MM.1S (cell line): ENCODE data around the gene CEP192.

Source experiments
- DNase-seq: peaks from one replicate; pipeline ENCODE4 v3.0.0-alpha.2; 2015
- H2AFZ ChIP-seq: fragments of 300-600 bp; sonication (generic); 2 replicates; pipeline ENCODE4 v1.6.0; 2016; ENCODE audit warnings: antibody characterized with exemption, low read length
- H3F3A ChIP-seq: fragments of 300-600 bp; sonication (generic); 2 replicates; pipeline ENCODE4 v1.6.1; 2016; ENCODE audit warnings: mild to moderate bottlenecking, antibody characterized with exemption, low read length, moderate library complexity, mixed read lengths; ENCODE audit not compliant: insufficient read depth
- H3K27ac ChIP-seq: fragments of 300-600 bp; sonication (generic); 2 replicates; pipeline ENCODE4 v1.5.1; 2016; ENCODE audit warnings: mild to moderate bottlenecking, low read length
- H3K27me3 ChIP-seq: fragments of 300-600 bp; sonication (generic); replicated peaks from 2 replicates; pipeline ENCODE4 v1.6.0; 2016; ENCODE audit warnings: low read length; ENCODE audit not compliant: insufficient read depth
- H3K36me3 ChIP-seq: fragments of 300-600 bp; sonication (generic); replicated peaks from 2 replicates; pipeline ENCODE4 v1.6.1; 2016; ENCODE audit warnings: mild to moderate bottlenecking, low read length, mixed read lengths; ENCODE audit not compliant: insufficient read depth
- H3K4me1 ChIP-seq: fragments of 300-600 bp; sonication (generic); 2 replicates; pipeline ENCODE4 v1.6.1; 2016; ENCODE audit warnings: low read length, mixed read lengths
- H3K4me2 ChIP-seq: fragments of 300-600 bp; sonication (generic); 2 replicates; pipeline ENCODE4 v1.6.0; 2016; ENCODE audit warnings: low read depth, low read length
- H3K4me3 ChIP-seq: fragments of 300-600 bp; sonication (generic); 2 replicates; pipeline ENCODE4 v1.5.1; 2016; ENCODE audit warnings: low read length, mixed read lengths
- H3K79me2 ChIP-seq: fragments of 300-600 bp; sonication (generic); 2 replicates; pipeline ENCODE4 v1.6.1; 2016; ENCODE audit warnings: mixed run types, low read length, mixed read lengths
- H3K9ac ChIP-seq: fragments of 300-600 bp; sonication (generic); 2 replicates; pipeline ENCODE4 v1.6.1; 2016; ENCODE audit warnings: low read length, mixed read lengths
- H3K9me2 ChIP-seq: fragments of 300-600 bp; sonication (generic); replicated peaks from 2 replicates; pipeline ENCODE4 v1.6.1; 2016; ENCODE audit warnings: mild to moderate bottlenecking, low read length, mixed read lengths; ENCODE audit not compliant: insufficient read depth
- H3K9me3 ChIP-seq: fragments of 300-600 bp; sonication (generic); replicated peaks from 2 replicates; pipeline ENCODE4 v1.6.1; 2016; ENCODE audit warnings: mild to moderate bottlenecking, low read length, mixed read lengths; ENCODE audit not compliant: insufficient read depth
- H4K20me1 ChIP-seq: fragments of 300-600 bp; sonication (generic); 2 replicates; pipeline ENCODE4 v1.6.1; 2016; ENCODE audit warnings: mild to moderate bottlenecking, low read length, moderate library complexity, mixed read lengths; ENCODE audit not compliant: insufficient read depth
- EZH2 ChIP-seq: fragments of 300-600 bp; sonication (generic); optimal IDR thresholded peaks from 2 replicates; pipeline ENCODE3; 2017; ENCODE audit warnings: low read depth, mild to moderate bottlenecking, antibody characterized with exemption, low read length, mixed read lengths
- EZH2phosphoT487 ChIP-seq: fragments of 300-600 bp; sonication (generic); IDR thresholded peaks from 2 replicates; pipeline ENCODE4 v1.6.1; 2018; ENCODE audit warnings: antibody characterized with exemption, low read length
- TF ChIP-seq, protein P1 (sequence below): fragments of 300-600 bp; sonication (generic); IDR thresholded peaks from 2 replicates; pipeline ENCODE4 v1.5.1; 2016; ENCODE audit warnings: antibody characterized with exemption, low read length, mixed read lengths

Gene CEP192

DNA sequence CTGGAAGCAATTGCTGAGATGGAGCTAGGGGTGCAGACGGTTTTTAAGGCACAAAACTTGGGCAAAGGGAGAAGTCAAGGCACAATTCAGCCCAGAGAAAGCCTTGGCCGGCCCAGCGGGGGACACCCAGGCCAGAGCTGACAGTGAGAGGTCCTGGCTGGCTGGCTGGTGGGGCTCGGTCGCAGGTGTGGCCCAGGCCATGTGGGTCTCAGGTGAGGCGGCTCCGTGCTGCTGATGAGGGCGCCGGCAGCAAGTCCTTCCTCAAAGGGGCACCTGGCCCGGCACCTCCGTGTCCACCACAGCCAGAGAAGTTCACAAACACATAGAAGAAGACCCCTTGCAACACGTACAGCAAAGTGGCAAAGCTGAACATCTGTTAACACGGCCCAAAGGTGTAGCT is 173.2 kb downstream of the CEP192 start:
- Histone ChIP-seq H4K20me1 (no peaks in the 10 kb centered on the region), H3K27me3 (no peaks in the 10 kb centered on the region), H3K4me3 (no peak overlapping the region), H3K9ac (no peak overlapping the region), H3K4me2 (no peak overlapping the region), H3K36me3 (no peaks in the 10 kb centered on the region), H3F3A (no peaks in the 10 kb centered on the region), H3K79me2 (no peaks in the 10 kb centered on the region), H3K27ac (no peak overlapping the region), H3K9me3 (no peaks in the 10 kb centered on the region), H3K9me2 (no peaks in the 10 kb centered on the region), H2AFZ (no peak overlapping the region), H3K4me1 (no peaks in the 10 kb centered on the region)
- no peak for DNase-seq
- TF ChIP-seq EZH2: no peak
- TF ChIP-seq, protein P1, sequence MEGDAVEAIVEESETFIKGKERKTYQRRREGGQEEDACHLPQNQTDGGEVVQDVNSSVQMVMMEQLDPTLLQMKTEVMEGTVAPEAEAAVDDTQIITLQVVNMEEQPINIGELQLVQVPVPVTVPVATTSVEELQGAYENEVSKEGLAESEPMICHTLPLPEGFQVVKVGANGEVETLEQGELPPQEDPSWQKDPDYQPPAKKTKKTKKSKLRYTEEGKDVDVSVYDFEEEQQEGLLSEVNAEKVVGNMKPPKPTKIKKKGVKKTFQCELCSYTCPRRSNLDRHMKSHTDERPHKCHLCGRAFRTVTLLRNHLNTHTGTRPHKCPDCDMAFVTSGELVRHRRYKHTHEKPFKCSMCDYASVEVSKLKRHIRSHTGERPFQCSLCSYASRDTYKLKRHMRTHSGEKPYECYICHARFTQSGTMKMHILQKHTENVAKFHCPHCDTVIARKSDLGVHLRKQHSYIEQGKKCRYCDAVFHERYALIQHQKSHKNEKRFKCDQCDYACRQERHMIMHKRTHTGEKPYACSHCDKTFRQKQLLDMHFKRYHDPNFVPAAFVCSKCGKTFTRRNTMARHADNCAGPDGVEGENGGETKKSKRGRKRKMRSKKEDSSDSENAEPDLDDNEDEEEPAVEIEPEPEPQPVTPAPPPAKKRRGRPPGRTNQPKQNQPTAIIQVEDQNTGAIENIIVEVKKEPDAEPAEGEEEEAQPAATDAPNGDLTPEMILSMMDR: no peak
- no peak for TF ChIP-seq EZH2phosphoT487

DNA sequence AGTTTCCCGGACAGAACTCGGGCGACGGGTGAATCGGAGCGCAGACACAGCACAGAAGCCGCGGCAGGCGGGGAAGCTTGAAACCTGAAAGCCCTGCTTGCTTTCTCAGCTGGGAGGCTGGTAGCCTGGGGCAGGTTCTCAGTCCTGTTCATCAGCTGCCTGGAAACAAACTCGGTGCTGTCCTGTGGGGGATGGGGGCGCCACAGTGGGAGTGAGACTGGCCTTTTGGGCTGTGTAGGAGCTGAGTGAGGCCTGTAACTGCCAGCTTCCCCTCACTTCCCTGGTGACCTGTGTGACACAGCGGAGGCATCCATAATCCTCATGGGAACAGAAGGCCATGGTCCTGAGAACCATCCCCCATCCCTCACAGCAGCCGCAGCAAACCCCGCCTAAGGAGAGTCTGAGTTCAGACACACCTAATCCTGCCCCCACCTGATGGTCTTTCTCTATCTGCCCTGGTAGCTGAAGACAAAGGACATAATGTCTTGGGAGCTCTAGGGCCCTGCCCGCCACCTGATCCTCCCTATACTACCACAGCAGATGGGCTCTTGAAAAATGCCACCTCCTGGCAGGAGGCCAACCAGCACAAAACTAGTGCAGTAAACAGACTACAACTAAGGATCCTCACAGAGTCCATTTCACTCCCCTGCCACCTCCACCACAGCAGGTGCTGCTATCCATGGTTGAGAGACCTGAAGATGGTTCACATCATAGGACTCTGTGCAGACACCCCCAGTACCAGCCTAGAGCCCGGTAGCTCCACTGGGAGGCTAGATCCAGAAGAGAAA is 174.7 kb downstream of the CEP192 start:
- no peaks in the 10 kb centered on the region for H4K20me1 ChIP-seq
- H3F3A ChIP-seq: no peaks in the 10 kb centered on the region
- H3K4me2 ChIP-seq: no peak overlapping the region
- H3K9me3 ChIP-seq: no peaks in the 10 kb centered on the region
- H3K9ac ChIP-seq: no peak overlapping the region
- no peaks in the 10 kb centered on the region for H3K9me2 ChIP-seq
- no peaks in the 10 kb centered on the region for H3K27me3 ChIP-seq
- no peak overlapping the region for H3K4me3 ChIP-seq
- no peak overlapping the region for H3K27ac ChIP-seq
- no peaks in the 10 kb centered on the region for H3K36me3 ChIP-seq
- H2AFZ ChIP-seq: no peak overlapping the region
- H3K79me2 ChIP-seq: no peaks in the 10 kb centered on the region
- no peaks in the 10 kb centered on the region for H3K4me1 ChIP-seq
- TF ChIP-seq EZH2phosphoT487: no peak
- DNase-seq: no peak

DNA sequence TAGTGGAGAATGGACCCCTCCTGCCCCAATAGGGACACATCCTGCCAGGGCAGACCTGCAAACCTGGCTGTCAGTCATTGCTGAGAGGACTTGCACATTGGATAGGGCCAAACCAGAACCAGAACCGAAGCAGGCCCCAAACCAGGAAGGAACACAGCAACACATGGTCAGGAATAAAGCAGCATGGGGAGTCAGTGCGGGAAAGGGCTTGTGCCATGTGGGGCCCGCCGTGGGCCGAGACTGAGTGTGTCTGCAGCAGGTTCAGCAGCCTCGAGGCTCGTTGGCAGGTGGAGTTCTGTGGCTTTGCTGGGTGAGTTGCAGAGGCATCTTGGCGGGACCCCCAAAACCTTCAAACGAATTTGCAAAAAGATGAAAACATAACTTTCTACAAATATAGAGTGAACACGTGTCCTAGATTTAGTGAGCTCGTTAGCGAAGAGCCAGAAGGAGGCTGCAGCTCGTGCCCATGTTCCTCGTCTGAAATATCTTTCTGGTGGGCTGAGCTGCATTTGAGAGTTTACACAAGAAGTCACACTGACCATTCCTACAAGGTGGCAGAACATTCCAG is 182.5 kb downstream of the CEP192 start:
- TF ChIP-seq, protein P1: no peak
- no peak for TF ChIP-seq EZH2
- TF ChIP-seq EZH2phosphoT487: no peak
- no peaks in the 10 kb centered on the region for H3K4me1 ChIP-seq
- H3K9me3 ChIP-seq: no peaks in the 10 kb centered on the region
- no peak overlapping the region for H3K4me3 ChIP-seq
- H3K36me3 ChIP-seq: no peaks in the 10 kb centered on the region
- no peak for DNase-seq
- no peaks in the 10 kb centered on the region for H4K20me1 ChIP-seq
- no peaks in the 10 kb centered on the region for H3K79me2 ChIP-seq
- H2AFZ ChIP-seq: no peak overlapping the region
- no peaks in the 10 kb centered on the region for H3K9me2 ChIP-seq
- H3K27ac ChIP-seq: no peak overlapping the region
- no peaks in the 10 kb centered on the region for H3K27me3 ChIP-seq
- no peak overlapping the region for H3K9ac ChIP-seq
- no peaks in the 10 kb centered on the region for H3F3A ChIP-seq
- H3K4me2 ChIP-seq: no peak overlapping the region
